Stimulated activated CD4-positive, alpha-beta T cell treated with anti-CD3 and anti-CD28 coated beads, Interleukin-1b, Interleukin-23, amount 100 ng/mL, for 4 hours (primary cell): ENCODE data around the gene CDC25B.
"Not testable (repeated sequence)": the region's sequence is repeated elsewhere in the genome, so short reads cannot be mapped to it uniquely, and the experiment has no call there.

Source experiments
- DNase-seq, 2 donors: peaks; one replicate each; pipeline ENCODE4 v3.0.0-alpha.2; 2020; ENCODE audit warnings: low read depth in 2 of 2

The CDC25B gene

DNA sequence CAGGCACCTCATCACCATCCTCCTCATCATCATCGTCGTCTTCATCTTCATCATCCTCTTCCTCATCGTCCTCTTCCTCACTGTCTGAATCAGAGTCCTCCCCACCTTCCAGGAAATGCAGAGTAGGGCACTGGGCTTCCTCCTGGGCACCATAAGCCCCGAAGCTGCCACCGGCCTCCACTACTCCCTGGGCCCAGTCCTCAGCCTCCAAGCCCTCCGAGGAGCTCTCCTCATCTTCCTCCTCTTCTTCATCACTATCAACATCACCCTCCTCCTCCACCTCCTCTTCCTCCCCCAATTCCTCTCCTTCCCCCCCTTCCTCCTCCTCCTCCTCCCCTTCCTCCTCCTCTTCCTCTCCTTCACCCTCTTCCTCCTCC lies 11.3 kb upstream of the CDC25B start:
- no peak for DNase-seq

DNA sequence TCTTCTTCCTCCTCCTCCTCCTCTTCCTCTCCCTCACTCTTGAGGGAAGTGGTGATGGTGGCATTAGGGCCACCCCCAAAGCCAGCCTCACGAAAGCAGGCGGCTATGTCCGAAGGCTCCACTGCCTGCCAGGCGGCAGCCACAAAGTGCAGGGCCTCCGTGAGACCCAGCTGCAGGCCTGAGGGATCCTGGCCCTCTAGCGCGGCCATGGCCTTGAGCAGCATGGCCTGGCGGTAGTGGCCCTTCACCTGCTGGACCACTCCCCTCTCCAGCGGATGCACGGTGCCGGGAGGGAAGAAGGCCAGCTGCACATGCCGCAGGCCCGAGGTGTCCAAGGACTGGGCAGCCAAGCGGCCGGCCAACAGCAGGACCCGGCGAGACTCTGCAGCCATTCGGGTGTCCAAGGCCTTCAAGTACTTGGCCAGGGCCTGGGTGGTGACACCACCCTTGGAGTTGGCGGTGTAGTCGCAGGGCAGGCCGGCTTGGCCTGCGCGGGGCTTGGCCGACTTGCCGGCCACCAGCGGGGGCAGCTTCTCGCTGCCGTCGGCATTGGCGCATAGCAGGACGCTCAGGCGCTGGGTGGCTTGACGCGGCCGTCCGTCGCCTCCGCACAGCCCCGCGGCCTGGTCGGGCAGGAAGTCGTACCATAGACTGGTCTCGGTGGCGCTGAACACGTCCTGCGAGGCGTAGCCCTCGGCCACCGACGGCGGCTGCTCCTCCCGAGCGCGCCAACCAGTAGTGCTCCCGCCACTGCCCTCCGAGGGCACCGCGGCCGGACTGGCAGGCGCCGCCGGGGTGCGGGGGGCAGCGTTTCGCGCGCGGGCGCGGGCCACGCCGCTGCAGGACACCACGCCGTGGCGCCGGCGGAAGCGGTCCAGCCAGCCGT lies 10.6 kb upstream of the CDC25B start:
- no peak for DNase-seq

DNA sequence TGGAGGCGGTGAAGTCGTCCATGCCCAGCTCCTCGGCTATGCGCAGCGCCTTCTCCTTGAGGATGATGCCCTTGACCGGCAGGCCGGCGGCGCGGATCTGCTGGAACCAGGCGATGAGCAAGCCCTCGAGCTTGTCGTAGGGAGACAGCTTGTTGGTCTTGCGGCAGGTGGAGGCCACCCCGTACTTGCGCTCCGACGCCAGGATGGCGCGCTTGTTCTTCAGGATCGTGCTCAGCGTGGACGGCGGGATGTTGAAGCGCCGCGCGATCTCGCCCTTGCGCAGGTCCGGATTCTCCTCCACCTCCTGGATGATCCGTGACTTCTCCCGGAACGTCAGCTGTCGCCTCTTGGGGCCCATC lies 10.0 kb upstream of the CDC25B start:
- peak in 1 of 2 donors; percentile 26 for DNase-seq

DNA sequence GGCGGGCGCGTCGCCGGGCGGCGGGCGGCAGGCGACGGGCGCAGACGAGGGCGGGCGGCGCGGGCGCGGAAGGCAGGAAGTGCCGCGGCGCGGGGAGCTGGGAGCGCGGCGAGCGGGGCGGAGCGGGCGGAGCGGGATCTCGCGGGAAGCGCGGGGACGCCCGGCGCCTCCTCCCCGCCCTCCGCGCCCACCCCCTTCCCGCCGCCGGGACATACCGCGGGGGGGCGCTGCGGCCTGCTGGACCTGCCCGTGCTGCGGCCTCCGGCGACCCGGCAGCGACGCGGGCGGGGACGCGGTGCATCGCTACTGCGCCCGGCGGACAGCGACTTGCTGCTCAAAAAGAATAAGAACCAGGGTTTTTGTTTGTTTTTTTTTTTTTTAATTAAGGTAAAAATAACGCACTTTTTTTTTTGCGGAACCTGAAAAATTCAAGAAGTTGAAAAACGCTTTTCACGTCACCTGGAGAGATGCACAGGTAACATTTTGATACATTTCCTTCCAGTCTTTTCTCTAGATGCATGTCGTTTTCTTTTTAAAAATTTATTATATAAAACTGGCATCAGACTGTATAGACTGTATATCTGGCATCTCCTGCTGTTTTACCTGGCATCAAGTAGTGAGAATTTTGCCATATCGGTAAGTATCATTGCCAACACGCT lies 9.3 kb upstream of the CDC25B start, which contains the start of gene CENPB:
Gene CENPB, minus strand, starts transcription at position 76 of the 659 bp plus-strand sequence. CDS start 257 bp downstream, outside the sequence.
- DNase-seq, result peak; percentile 86 to 93

DNA sequence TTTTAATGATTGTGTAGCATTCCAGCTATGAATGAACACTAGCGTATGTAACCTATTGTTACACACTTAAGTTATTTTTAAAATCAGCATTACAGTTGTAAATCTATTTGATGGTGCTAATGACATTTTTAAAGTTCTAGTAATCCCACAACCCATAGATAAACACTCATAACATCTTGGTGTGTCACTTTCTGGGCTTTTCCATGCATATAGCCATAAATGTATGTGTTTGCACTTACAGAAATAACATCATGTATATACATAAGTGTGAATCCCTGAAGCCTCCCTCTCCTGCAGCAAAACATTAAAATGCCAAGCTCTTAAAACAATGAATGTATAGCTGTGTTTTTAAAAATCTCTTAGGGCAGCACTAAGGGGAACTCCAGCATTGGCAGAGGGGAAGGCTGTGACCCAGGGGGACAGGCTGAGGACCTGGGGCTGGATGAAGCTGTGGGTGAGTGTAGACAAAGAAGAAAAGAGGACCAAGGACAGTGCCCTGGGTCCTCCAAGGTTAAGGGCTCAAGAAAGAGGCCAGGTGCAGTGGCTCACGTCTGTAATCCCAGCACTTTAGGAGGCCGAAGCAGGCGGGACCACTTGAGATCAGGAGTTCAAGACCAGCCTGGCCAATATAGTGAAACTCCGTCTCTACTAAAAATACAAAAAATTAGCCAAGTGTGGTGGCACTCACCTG lies 8.6 kb upstream of the CDC25B start:
- DNase-seq, result no peak

DNA sequence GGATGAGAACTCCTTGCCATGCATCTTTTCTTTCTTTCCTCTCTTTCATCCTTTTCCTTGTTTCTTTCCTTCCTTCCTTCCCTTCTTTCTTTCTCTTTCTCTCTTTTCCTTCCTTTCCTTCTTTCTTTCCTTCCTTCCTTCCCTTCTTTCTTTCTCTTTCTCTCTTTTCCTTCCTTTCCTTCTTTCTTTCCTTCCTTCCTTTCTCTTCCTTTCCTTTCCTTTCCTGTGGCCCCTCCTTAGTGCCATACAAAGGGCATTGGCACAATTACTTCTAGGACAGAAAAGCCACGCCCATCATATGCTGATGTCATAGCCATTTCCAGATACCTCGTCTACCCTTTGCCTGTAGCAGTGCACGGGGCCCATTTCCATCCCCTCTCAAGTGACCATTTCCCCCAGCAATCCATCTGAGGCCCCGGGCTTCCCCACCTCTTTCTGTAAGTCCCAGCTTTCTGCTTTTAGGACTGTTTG lies 7.4 kb upstream of the CDC25B start:
- no peak for DNase-seq

DNA sequence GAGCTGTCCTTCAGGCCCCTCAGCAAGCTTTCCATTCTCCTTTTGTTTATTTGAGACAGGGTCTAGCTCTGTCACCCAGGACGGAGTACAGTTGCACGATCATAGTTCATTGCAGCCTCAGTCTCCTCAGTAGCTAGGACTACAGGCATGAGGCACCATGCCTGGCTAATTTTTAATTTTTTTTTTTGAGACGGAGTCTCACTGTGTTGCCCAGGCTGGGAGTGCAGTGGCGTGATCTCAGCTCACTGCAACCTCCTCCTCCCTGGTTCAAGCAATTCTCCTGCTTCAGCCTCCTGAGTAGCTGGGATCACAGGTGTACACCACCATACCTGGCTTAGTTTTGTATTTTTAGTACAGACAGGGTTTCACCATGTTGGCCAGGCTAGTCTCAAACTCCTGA lies 6.9 kb upstream of the CDC25B start:
- not testable (repeated sequence) for DNase-seq

DNA sequence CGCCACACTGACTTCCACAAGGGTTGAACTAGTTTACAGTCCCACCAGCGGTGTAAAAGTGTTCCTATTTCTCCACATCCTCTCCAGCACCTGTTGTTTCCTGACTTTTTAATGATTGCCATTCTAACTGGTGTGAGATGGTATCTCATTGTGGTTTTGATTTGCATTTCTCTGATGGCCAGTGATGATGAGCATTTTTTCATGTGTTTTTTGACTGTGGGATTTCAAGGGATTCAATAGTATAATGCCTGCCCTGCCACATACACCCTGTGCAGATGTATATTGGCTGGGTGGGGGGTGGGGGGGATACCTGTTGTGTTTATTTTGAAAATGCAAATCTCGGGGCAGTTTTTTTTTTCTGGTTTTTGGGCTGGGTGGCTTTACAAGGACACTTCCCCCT lies 1.9 kb upstream of the CDC25B start:
- not testable (repeated sequence) for DNase-seq

DNA sequence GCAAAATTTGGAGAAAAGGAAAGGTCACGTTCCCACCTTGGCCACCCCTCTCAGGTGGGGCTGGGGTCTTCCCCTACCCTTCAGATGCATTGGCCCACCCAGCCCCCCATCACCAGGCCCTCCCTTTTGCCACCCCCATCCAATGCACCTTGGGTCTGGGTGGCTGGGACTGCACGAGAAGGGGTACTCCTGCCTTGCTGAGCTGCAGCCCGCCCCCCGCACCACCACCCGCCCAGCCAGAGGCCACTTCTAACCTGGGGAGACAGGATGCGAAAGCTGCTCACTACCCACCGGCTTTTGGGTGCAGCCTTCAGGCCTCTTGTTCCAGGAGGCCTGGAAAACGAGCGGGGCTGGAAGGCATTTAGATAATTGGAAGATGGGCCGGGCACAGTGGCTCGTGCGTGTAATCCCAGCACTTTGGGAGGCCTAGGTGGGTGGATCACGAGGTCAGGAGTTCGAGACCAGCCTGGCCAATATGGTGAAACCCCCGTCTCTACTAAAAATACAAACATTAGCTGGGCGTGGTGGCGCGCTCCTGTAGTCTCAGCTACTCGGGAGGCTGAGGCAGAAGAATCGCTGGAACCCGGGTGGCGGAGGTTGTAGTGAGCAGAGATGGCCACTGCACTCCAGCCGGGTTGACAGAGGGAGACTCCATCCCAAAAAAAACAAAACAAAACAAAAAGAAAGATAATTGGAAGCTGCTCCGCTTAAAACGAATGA lies 1.2 kb upstream of the CDC25B start:
- DNase-seq, result no peak

DNA sequence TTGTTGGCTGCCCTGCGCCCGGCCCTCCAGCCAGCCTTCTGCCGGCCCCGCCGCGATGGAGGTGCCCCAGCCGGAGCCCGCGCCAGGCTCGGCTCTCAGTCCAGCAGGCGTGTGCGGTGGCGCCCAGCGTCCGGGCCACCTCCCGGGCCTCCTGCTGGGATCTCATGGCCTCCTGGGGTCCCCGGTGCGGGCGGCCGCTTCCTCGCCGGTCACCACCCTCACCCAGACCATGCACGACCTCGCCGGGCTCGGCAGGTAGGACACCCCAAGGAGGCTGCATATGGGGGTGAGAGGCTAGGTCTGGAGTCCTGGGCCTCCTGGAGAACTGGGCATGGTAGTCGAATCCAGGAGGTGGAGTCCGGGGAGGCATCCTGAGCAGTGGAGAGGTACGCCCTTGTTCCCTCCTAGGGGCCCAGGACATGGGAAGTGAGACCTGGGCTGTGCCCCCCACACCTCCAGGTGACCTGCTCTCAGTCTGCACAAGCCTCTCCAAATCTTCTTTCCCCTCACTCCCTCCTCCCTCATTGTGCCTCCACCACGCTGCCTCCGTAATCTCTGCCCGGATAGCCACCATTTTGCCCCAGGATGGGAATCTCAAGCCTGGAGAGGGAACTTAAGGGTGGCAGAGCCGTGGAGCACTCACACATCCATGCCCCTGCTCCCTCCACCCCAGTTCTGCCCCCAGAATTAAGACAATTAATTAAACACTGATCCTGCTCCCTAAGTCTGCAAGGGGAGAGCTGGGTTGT lies 541 bp downstream of the CDC25B start:
- no peak for DNase-seq

DNA sequence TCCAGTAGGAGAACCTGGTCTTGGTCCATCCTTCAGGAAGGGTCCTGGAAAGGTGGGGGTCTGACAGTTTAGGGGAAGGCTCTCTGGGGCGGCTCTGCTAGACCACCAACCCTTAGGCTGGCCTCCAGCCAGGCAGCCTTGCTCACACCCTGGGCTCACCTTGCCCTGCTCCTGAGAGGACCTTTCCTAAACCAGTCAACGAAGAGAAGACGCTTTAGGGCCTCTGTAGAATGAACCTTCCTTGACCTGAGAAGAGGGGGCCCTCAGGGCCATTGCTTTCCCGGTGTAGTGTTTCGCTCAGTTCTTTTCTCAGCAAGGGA lies 1.1 kb downstream of the CDC25B start:
- no peak for DNase-seq

DNA sequence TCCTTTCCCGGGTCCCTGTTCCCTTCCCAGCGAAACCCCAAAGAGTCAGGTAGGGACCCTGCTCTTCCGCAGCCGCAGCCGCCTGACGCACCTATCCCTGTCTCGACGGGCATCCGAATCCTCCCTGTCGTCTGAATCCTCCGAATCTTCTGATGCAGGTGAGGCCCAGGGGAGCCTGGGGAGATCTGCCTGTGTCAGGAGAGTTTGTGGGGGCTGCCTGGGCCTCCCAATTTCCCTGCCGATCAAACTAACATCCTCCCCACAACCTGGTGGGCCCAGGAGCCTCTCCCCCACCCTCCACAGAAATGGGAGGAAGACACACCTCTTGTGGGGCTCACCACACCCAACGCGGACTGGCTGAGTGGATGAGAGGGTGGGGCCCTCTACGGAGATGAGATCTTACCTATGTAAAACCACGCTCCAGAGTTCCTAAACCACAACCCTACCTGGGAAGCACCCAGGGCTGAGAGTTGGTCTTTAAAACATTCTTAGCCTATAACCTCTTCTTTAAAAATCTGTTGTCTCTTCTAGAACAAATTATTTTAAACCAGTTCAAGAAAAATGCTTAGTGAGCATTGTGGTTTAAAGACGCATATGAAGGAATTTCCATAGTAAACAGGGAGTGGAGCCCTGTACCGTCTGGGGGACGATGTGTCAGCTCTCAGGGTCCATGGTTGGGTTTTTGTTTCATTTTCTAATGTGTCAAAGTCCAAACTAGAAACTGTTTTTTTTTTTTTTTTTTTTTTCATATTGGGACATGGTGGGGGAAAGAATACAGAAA lies 1.7 kb downstream of the CDC25B start:
- DNase-seq, result no peak

DNA sequence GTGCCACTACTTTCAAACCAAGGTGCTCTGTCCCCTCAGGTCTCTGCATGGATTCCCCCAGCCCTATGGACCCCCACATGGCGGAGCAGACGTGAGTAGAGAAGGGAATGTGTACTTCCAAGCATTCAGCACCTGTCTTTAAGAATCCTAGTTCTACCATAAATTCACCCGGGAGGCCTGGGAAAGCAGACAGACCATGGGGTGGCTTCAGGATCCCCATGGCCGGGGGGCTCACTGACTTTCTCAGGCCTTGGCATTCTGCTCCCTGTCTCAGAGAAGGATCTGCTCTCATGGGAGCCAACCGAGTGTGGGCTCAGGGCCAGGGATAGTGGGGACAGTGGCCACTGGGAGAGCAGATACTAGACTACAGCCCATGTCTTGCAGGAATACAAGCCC lies 2.3 kb downstream of the CDC25B start:
- no peak for DNase-seq

DNA sequence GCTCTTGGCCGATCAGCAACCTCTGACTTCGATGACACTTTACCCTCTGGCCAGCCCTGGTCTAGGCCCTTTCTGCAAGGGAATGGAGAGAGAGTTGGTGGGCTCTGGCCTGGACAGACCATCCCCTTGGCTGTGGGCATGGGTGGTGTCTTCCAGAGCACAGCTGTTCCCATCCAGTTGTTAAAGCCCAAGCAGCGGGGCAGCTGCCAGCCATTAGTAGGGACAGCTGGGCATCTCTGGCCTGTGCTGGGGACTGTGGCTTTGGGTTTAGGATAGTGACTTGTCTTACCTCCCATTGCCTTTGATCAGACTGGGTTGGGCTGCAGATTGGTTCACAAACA lies 2.8 kb downstream of the CDC25B start:
- DNase-seq, result no peak

DNA sequence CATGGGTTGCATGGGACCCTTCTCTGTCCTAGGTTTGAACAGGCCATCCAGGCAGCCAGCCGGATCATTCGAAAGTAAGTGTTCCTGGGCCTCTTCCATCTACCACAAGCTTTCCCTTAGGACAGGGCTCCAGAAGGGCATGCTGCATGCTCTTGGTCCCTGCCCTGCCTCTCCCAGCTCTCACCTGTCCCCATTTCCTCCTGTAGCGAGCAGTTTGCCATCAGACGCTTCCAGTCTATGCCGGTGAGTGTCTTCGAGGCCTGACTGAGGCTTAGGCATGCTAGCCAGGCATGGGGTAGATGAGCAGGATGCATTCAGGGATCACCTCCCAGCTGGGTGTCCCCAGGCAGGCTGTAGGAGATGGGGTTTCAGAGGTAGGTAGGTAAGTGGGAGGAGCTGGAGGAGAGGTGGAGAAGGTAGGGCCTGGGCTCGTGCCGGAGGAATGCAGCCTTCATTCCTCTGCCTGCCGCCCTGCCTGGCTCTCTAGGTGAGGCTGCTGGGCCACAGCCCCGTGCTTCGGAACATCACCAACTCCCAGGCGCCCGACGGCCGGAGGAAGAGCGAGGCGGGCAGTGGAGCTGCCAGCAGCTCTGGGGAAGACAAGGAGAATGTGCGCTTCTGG lies 4.3 kb downstream of the CDC25B start:
- DNase-seq, result no peak

DNA sequence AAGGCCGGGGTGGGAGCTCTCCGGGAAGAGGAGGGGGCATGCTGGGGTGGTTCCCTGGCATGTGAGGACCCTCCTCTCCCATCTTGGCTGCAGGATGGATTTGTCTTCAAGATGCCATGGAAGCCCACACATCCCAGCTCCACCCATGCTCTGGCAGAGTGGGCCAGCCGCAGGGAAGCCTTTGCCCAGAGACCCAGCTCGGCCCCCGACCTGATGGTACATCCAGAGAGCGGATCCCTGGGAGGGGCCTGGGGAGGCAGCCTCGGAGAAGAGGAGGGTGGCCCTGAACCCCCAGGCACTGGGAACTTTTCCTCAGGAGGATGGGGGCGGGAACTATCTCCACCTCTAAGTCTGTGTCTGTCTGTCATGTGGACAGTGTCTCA lies 4.8 kb downstream of the CDC25B start:
- no peak for DNase-seq

DNA sequence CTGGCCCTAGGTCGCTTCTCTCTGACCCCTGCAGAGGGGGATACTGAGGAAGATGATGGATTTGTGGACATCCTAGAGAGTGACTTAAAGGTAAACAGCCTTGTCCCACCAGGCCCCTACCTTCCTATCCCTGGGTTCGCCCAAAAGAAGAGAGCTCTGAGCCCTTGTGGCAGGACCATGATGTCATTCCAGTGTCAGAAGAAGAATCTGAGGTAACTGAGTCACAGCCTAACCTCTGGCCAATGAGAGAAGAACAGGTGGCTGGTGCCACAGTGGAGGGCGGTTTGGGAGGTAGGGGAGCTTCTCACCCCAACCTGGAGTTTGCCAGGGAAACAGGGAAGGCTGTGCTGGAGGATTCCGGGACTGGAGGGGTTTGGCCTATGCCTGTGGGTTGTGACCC lies 5.2 kb downstream of the CDC25B start:
- DNase-seq, result no peak

DNA sequence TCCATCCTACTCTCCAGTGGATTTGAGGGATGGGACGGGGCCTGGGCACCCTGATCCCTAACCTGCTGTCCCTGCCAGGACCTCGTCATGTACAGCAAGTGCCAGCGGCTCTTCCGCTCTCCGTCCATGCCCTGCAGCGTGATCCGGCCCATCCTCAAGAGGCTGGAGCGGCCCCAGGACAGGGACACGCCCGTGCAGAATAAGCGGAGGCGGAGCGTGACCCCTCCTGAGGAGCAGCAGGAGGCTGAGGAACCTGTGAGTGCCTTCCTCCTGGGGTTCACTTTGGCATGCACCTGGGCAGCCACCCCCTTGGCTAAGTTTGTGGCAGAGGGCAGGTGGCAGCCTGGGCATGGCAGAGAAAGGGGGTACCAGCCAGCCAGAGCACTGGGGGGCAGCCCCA lies 5.7 kb downstream of the CDC25B start:
- DNase-seq, result no peak

DNA sequence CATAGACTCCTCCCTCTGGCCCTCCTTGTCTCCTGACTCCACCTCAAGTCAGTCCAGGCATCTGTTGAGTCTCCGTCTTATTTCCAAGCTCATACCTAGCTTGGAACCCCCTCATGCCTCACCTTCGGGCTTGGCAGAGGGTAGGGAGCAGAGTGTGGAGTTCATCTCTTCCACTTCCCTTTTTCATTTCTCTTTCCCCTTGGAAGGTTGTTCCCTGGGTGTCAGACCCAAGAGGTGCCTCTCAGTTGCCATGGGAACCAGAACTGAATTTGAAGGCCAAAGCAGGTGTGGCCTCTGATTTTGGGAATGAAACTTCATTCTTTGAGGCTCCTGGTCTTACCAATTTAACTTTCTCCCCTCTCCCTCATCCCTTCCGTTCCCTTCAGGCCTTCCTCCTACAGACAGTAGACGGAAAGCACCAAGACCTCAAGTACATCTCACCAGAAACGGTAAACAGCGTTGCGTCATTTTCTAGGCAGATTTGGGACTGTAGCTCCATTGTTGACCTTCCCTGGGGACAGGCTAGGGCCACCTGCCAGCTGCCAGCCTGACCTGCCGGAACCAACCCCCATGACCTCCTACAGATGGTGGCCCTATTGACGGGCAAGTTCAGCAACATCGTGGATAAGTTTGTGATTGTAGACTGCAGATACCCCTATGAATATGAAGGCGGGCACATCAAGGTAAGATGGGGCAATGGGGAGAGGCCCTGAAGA lies 6.6 kb downstream of the CDC25B start:
- no peak for DNase-seq

DNA sequence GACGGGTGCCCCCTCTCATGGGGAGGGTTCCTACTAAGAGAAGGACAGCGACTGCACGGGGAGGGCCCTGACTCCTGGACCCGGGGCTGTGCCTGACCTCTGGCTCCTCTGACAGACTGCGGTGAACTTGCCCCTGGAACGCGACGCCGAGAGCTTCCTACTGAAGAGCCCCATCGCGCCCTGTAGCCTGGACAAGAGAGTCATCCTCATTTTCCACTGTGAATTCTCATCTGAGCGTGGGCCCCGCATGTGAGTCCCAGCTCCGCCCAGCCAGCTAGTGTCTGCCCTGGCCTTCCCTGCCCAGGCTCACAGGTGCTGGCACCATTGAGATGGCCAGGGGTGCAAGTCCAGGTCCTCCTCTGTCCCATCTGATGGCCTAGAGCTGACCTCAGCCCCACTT lies 7.2 kb downstream of the CDC25B start:
- no peak for DNase-seq
